ENCODE measurements around the gene KCNQ5.

DNA sequence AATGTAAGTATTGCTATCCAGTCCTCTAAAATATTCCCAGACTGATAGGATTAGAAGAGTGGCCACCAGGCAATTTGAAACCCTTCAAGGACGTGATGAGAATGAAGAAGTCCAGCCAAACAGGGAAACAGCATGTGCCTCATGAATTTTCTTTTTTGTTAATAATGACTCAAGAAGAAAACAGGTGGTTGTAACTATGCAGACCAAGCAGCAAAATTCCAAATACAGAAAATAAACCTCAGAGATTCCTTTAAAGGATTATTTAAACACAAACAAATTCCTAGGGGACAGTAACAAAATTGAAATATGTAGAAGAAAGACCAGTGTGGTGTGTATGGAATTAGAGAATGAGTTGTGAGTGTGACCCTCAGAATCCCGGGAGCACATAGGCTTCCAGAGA is 239.2 kb downstream of the KCNQ5 start:
- TF ChIP-seq CTCF (IDR thresholded peaks at IDR 0.05) (no peak), EZH2 (IDR thresholded peaks at IDR 0.05) (no peak), EZH2phosphoT487 (IDR thresholded peaks at IDR 0.05) (no peak)
